ENCODE measurements around the gene SLC6A11. TPM values are rescaled to one million over a fixed set of nuclear protein-coding genes. Genes with fewer than 3 reads are reported as not detected.

SLC6A11 gene
- total and polyA plus RNA-seq, 5 experiments from 2014 or later, result not detected

GRCh38 chr3:10917176-10917575 is 101.1 kb downstream of the SLC6A11 start:
- no peak for ATAC-seq
- Mint-ChIP-seq H3K4me3 (no peak overlapping the region), H3K27me3 (peaks cover 17 to 60% (median 24%) of the 10 kb centered on the region in 5 donors)

DNA sequence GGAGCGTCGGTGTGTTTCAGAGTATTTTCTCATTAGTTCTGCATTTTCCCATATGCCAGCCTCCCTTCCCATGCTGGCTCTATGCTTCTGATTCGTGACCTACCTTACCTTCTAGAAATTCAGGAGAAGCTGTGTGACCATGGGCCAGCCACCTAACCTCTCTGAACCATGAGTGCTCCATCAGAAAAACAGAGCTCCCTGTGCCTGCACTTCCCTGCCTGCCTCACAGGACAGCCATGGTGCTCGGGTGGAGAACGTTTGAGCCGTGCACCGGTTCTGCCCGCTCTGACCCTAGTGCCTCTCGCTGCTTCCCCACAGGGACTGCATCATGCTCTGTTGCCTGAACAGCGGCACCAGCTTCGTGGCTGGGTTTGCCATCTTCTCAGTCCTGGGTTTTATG is 102.0 kb downstream of the SLC6A11 start:
- Mint-ChIP-seq H3K4me1 (no peaks in the 10 kb centered on the region), H3K27ac (no peak overlapping the region), H3K4me3 (no peak overlapping the region), H3K27me3 (peaks cover 12 to 52% (median 21%) of the 10 kb centered on the region in 5 donors), H3K9me3 (peaks cover 0 to 11% (median 2%) of the 10 kb centered on the region in 9 donors), H3K36me3 (no peaks in the 10 kb centered on the region)
- POLR2A ChIA-PET, result no interaction called here
- DNase-seq, result peak in 1 of 10 donors; percentile 23
- no peak for ATAC-seq

More at GRCh38 chr3:10917176-10917575, 101.1 kb downstream of the SLC6A11 start:
- H3K36me3 Mint-ChIP-seq, result no peaks in the 10 kb centered on the region
- no peak overlapping the region for H3K27ac Mint-ChIP-seq
- peak in 1 of 10 donors; percentile 3 for DNase-seq
- POLR2A ChIA-PET, result no interaction called here
- no peaks in the 10 kb centered on the region for H3K4me1 Mint-ChIP-seq
- peaks cover 0 to 11% (median 2%) of the 10 kb centered on the region in 9 donors for H3K9me3 Mint-ChIP-seq

GRCh38 chr3:10919636-10920035 is 103.6 kb downstream of the SLC6A11 start:
- Mint-ChIP-seq H3K36me3 (no peaks in the 10 kb centered on the region), H3K27me3 (peaks cover 10 to 52% (median 21%) of the 10 kb centered on the region in 5 donors), H3K4me3 (no peak overlapping the region), H3K27ac (no peak overlapping the region), H3K4me1 (peaks cover 0 to 2% (median 0%) of the 10 kb centered on the region in 4 donors), H3K9me3 (peaks cover 0 to 11% (median 3%) of the 10 kb centered on the region in 9 donors)
- DNase-seq (peak in 1 of 10 donors; percentile 13), ATAC-seq (no peak)
- POLR2A ChIA-PET, result no interaction called here

GRCh38 chr3:10925436-10926255 is 109.6 kb downstream of the SLC6A11 start:
- POLR2A ChIA-PET, result no interaction called here
- no peaks in the 10 kb centered on the region for H3K36me3 Mint-ChIP-seq
- H3K4me3 Mint-ChIP-seq, result no peak overlapping the region
- H3K9me3 Mint-ChIP-seq, result peaks cover 0 to 11% (median 3%) of the 10 kb centered on the region in 9 donors
- DNase-seq, result peak in 2 of 10 donors; percentile 12 to 27
- ATAC-seq, result no peak
- peaks cover 3 to 25% (median 10%) of the 10 kb centered on the region in 5 donors for H3K27me3 Mint-ChIP-seq
- no peak overlapping the region for H3K27ac Mint-ChIP-seq
- peaks cover 0 to 2% (median 0%) of the 10 kb centered on the region in 4 donors for H3K4me1 Mint-ChIP-seq

DNA sequence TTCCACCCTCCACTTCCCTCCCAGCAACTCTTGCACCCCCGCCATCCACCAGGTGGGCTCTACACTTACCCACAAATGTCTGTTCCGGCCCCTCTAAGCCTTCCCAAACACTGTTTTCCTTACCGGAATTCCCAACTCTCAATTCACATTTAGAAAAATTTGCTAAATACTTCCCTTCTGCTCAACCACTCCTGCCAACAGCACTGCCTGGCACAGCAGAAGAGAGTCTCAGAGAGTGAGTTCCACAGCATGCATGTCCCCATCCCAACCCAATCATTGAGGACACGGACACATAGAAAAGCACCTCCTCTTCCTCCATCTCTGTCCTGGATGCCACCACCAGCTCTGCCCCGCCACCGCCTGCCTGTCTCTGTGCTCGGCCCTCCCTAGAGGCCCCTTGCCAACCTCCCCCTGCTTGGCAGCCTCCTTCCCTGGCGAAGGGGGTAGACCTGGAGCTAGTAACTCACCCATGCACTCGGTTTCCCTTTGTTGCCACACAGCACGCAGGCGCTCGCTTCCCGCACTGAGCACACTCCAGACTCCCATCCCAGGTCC is 110.3 kb downstream of the SLC6A11 start:
- Mint-ChIP-seq H3K4me3 (no peak overlapping the region), H3K9me3 (peaks cover 0 to 7% (median 2%) of the 10 kb centered on the region in 9 donors), H3K36me3 (no peaks in the 10 kb centered on the region), H3K27ac (no peak overlapping the region), H3K27me3 (peaks cover 1 to 18% (median 6%) of the 10 kb centered on the region in 5 donors), H3K4me1 (peaks cover 0 to 2% (median 0%) of the 10 kb centered on the region in 4 donors)
- POLR2A ChIA-PET, result no interaction called here
- no peak for ATAC-seq
- DNase-seq, result peak in 1 of 10 donors; percentile 1

GRCh38 chr3:10926811-10927521 is 110.9 kb downstream of the SLC6A11 start:
- Mint-ChIP-seq H3K27me3 (peaks cover 1 to 14% (median 3%) of the 10 kb centered on the region in 5 donors), H3K36me3 (no peaks in the 10 kb centered on the region), H3K9me3 (peaks cover 0 to 5% (median 1%) of the 10 kb centered on the region in 9 donors), H3K4me3 (no peak overlapping the region), H3K4me1 (peaks cover 0 to 2% (median 0%) of the 10 kb centered on the region in 4 donors), H3K27ac (no peak overlapping the region)
- DNase-seq (peak in 2 of 10 donors; percentile 11 to 30), ATAC-seq (no peak)
- POLR2A ChIA-PET, result no interaction called here

GRCh38 chr3:10927551-10927950 is 111.5 kb downstream of the SLC6A11 start:
- Mint-ChIP-seq H3K4me1 (peaks cover 0 to 2% (median 0%) of the 10 kb centered on the region in 4 donors), H3K9me3 (peaks cover 0 to 5% (median 0%) of the 10 kb centered on the region in 9 donors), H3K27ac (peak overlapping the region in 1 of 10 donors; percentile 19), H3K4me3 (no peak overlapping the region), H3K36me3 (no peaks in the 10 kb centered on the region), H3K27me3 (peaks cover 0 to 14% (median 4%) of the 10 kb centered on the region in 5 donors)
- ATAC-seq, result no peak
- DNase-seq, result peak in 1 of 10 donors; percentile 28
- POLR2A ChIA-PET, result no interaction called here

- H3K27me3 Mint-ChIP-seq, result peaks cover 0 to 14% (median 2%) of the 10 kb centered on the region in 5 donors
Measured at GRCh38 chr3:10928407-10928960, 112.5 kb downstream of the SLC6A11 start.

DNA sequence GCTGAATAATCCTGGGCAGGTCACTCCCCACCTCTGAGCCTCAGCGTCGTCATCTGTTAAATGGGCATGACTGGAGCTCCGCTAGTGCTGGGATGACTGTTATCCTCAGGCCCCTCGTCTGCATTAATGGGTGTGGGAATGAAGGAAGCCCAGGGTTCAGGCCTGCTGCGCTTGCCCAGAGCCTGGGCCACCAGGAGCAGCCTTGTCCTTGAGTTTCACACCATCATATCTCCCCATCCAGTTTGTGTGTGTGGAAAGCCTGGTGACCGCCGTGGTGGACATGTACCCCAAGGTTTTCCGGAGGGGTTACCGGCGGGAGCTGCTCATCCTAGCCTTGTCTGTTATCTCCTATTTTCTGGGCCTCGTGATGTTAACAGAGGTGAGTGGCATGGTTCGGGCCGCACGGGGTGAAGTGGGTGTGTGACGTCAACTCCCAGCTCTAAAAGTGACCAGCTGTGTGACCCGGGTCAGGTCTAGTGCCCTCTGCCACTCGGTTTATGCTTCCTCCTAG is 113.0 kb downstream of the SLC6A11 start:
- peak in 2 of 10 donors; percentile 9 to 53 for DNase-seq

More at GRCh38 chr3:10928407-10928960, 112.5 kb downstream of the SLC6A11 start:
- no peak overlapping the region for H3K4me3 Mint-ChIP-seq
- POLR2A ChIA-PET, result no interaction called here
- peaks cover 0 to 5% (median 0%) of the 10 kb centered on the region in 9 donors for H3K9me3 Mint-ChIP-seq
- no peaks in the 10 kb centered on the region for H3K36me3 Mint-ChIP-seq
- DNase-seq, result peak in 2 of 10 donors; percentile 6 to 31
- peaks cover 0 to 2% (median 0%) of the 10 kb centered on the region in 4 donors for H3K4me1 Mint-ChIP-seq
- ATAC-seq, result no peak
- H3K27ac Mint-ChIP-seq, result no peak overlapping the region

GRCh38 chr3:10929978-10930665 is 114.1 kb downstream of the SLC6A11 start:
- no peak overlapping the region for H3K27ac Mint-ChIP-seq
- POLR2A ChIA-PET, result no interaction called here
- no peaks in the 10 kb centered on the region for H3K36me3 Mint-ChIP-seq
- DNase-seq (no peak), ATAC-seq (no peak)
- H3K27me3 Mint-ChIP-seq, result peaks cover 0 to 14% (median 2%) of the 10 kb centered on the region in 5 donors
- no peak overlapping the region for H3K4me3 Mint-ChIP-seq
- H3K4me1 Mint-ChIP-seq, result no peaks in the 10 kb centered on the region
- H3K9me3 Mint-ChIP-seq, result no peaks in the 10 kb centered on the region

More for the DNA sequence above, 113.0 kb downstream of the SLC6A11 start:
- no peak overlapping the region for H3K27ac Mint-ChIP-seq
- POLR2A ChIA-PET, result no interaction called here
- no peak for ATAC-seq
- H3K9me3 Mint-ChIP-seq, result peaks cover 0 to 5% (median 0%) of the 10 kb centered on the region in 9 donors
- H3K27me3 Mint-ChIP-seq, result peaks cover 0 to 14% (median 2%) of the 10 kb centered on the region in 5 donors
- no peak overlapping the region for H3K4me3 Mint-ChIP-seq
- H3K36me3 Mint-ChIP-seq, result no peaks in the 10 kb centered on the region
- no peaks in the 10 kb centered on the region for H3K4me1 Mint-ChIP-seq

GRCh38 chr3:10930666-10931040 is 114.6 kb downstream of the SLC6A11 start:
- ATAC-seq, result no peak
- POLR2A ChIA-PET, result no interaction called here
- peak in 2 of 10 donors; percentile 4 to 37 for DNase-seq
- Mint-ChIP-seq H3K4me1 (no peaks in the 10 kb centered on the region), H3K27me3 (peaks cover 0 to 14% (median 2%) of the 10 kb centered on the region in 5 donors), H3K9me3 (no peaks in the 10 kb centered on the region), H3K4me3 (no peak overlapping the region), H3K27ac (no peak overlapping the region), H3K36me3 (no peaks in the 10 kb centered on the region)

DNA sequence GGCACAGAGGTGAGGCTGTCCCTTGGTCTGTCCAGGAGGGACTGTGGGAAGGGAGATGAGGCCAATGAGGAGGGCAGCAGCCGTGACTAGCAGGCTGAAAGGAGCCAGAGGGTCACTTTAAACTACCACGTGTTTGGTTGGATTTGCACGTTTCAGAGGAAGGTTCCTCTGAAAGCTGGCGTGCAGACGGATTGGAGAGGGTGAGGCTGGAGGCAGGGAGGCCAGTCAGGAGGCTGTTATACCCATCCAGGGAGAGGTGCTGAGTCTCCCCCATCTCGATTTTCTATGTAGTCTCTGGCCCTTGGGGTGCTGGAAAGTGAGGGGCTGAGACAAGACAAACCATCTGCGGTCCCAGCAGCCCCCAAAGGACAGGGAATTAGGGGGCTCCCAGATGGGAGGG is 116.6 kb downstream of the SLC6A11 start:
- peak overlapping the region in 1 of 10 donors; percentile 2 for H3K27ac Mint-ChIP-seq
- DNase-seq (no peak), ATAC-seq (no peak)
- POLR2A ChIA-PET, result no interaction called here
- no peaks in the 10 kb centered on the region for H3K4me1 Mint-ChIP-seq
- H3K4me3 Mint-ChIP-seq, result no peak overlapping the region
- peaks cover 0 to 9% (median 0%) of the 10 kb centered on the region in 5 donors for H3K27me3 Mint-ChIP-seq
- no peaks in the 10 kb centered on the region for H3K36me3 Mint-ChIP-seq
- no peaks in the 10 kb centered on the region for H3K9me3 Mint-ChIP-seq
